GM19324 (cell line): ENCODE measurements around the gene HCLS1.
"Not testable (repeated sequence)": the region's sequence is repeated elsewhere in the genome, so short reads cannot be mapped to it uniquely, and the experiment has no call there.

Source experiments
- ATAC-seq: cut with Tn5 transposase; IDR thresholded peaks from one replicate; pipeline ENCODE4 v1.9.1; 2021; ENCODE audit warnings: mild to moderate bottlenecking, moderate library complexity; ENCODE audit not compliant: unreplicated experiment, low FRiP score

Gene HCLS1

GRCh38 chr3:121601212-121601812 is 59.4 kb downstream of the HCLS1 start:
- ATAC-seq, result no peak

GRCh38 chr3:121599900-121600299 is 60.8 kb downstream of the HCLS1 start:
- ATAC-seq, result not testable (repeated sequence)

GRCh38 chr3:121598564-121598963 is 62.1 kb downstream of the HCLS1 start:
- no peak for ATAC-seq

- ATAC-seq, result no peak
Measured at GRCh38 chr3:121595765-121596406, 64.8 kb downstream of the HCLS1 start.

- ATAC-seq, result no peak
Measured at GRCh38 chr3:121594850-121595249, 65.9 kb downstream of the HCLS1 start.

- not testable (repeated sequence) for ATAC-seq
Measured at GRCh38 chr3:121593806-121594205, 66.9 kb downstream of the HCLS1 start.

- peak; percentile 54 for ATAC-seq
Measured at GRCh38 chr3:121592856-121593702, 67.6 kb downstream of the HCLS1 start, which contains the start of gene FBXO40. FBXO40 (plus strand) TSS chr3:121593379; CDS start chr3:121620576, 27,197 bp downstream.

- ATAC-seq, result no peak
Measured at GRCh38 chr3:121584418-121584817, 76.3 kb downstream of the HCLS1 start.

- no peak for ATAC-seq
Measured at GRCh38 chr3:121581691-121582090, 79.0 kb downstream of the HCLS1 start.
